ENCODE measurements around the gene KIF13A.
"Not testable (repeated sequence)": the region's sequence is repeated elsewhere in the genome, so short reads cannot be mapped to it uniquely, and the experiment has no call there.

Gene KIF13A

GRCh38 chr6:17967668-17968518, 19.5 kb downstream of the KIF13A start:
- no peak for DNase-seq

GRCh38 chr6:17966451-17966850, 21.0 kb downstream of the KIF13A start:
- DNase-seq: no peak

GRCh38 chr6:17965397-17965796, 22.0 kb downstream of the KIF13A start:
- no peak for DNase-seq

- no peak for DNase-seq
These were observed 22.8 kb downstream of the KIF13A start for GRCh38 chr6:17964633-17965032.

GRCh38 chr6:17962436-17963031, 24.9 kb downstream of the KIF13A start:
- peak; percentile 74 for DNase-seq

GRCh38 chr6:17959302-17959701, 28.1 kb downstream of the KIF13A start:
- no peak for DNase-seq

GRCh38 chr6:17957904-17958620, 29.4 kb downstream of the KIF13A start:
- no peak for DNase-seq

GRCh38 chr6:17957498-17957897, 29.9 kb downstream of the KIF13A start:
- no peak for DNase-seq

GRCh38 chr6:17957086-17957485, 30.3 kb downstream of the KIF13A start:
- DNase-seq: no peak

- no peak for DNase-seq
These were observed 37.3 kb downstream of the KIF13A start for GRCh38 chr6:17950095-17950494.

- DNase-seq: no peak
These were observed 38.3 kb downstream of the KIF13A start for GRCh38 chr6:17949168-17949567.

GRCh38 chr6:17948725-17949124, 38.7 kb downstream of the KIF13A start:
- no peak for DNase-seq

GRCh38 chr6:17947574-17947973, 39.9 kb downstream of the KIF13A start:
- not testable (repeated sequence) for DNase-seq

- DNase-seq: no peak
These were observed 41.9 kb downstream of the KIF13A start for GRCh38 chr6:17945575-17945974.

- no peak for DNase-seq
These were observed 42.3 kb downstream of the KIF13A start for GRCh38 chr6:17945111-17945510.

GRCh38 chr6:17941318-17941717, 46.1 kb downstream of the KIF13A start:
- DNase-seq: no peak

- no peak for DNase-seq
These were observed 47.2 kb downstream of the KIF13A start for GRCh38 chr6:17940151-17940792.

GRCh38 chr6:17938901-17939300, 48.5 kb downstream of the KIF13A start:
- no peak for DNase-seq

- no peak for DNase-seq
These were observed 52.0 kb downstream of the KIF13A start for GRCh38 chr6:17935188-17936149.

- no peak for DNase-seq
These were observed 53.7 kb downstream of the KIF13A start for GRCh38 chr6:17933716-17934115.

GRCh38 chr6:17932330-17932852, 55.0 kb downstream of the KIF13A start:
- peak; percentile 72 for DNase-seq

- DNase-seq: no peak
These were observed 56.2 kb downstream of the KIF13A start for GRCh38 chr6:17931227-17931626.
